Loucy (cell line): Measurements from ENCODE around the gene UBAC2.

ENCODE experiments used
- H2AFZ ChIP-seq: fragments of 200-600 bp; sonication (generic); 2 replicates; pipeline ENCODE4 v1.6.0; 2016; ENCODE audit warnings: antibody characterized with exemption, mild to moderate bottlenecking, low read length, moderate library complexity
- H3F3A ChIP-seq: fragments of 200-600 bp; 2 replicates; pipeline ENCODE4 v1.6.0; 2016; ENCODE audit warnings: antibody characterized with exemption, low read depth, mild to moderate bottlenecking
- H3K27me3 ChIP-seq: fragments of 200-600 bp; sonication (generic); 2 replicates; pipeline ENCODE4 v1.6.1; 2014; ENCODE audit warnings: low read length, mild to moderate bottlenecking; ENCODE audit not compliant: insufficient read depth, poor library complexity, severe bottlenecking
- H3K36me3 ChIP-seq: fragments of 200-600 bp; sonication (generic); 2 replicates; pipeline ENCODE4 v1.6.1; 2016; ENCODE audit warnings: low read length; ENCODE audit not compliant: insufficient read depth
- H3K4me1 ChIP-seq: fragments of 200-600 bp; sonication (generic); 2 replicates; pipeline ENCODE4 v1.5.1; 2014; ENCODE audit warnings: low read length, mild to moderate bottlenecking; ENCODE audit not compliant: insufficient read depth, poor library complexity, severe bottlenecking
- H3K4me2 ChIP-seq: fragments of 200-600 bp; sonication (generic); 2 replicates; pipeline ENCODE4 v1.6.0; 2014; ENCODE audit warnings: antibody characterized with exemption, low read length, low read depth, mild to moderate bottlenecking; ENCODE audit not compliant: poor library complexity, severe bottlenecking
- H3K4me3 ChIP-seq: fragments of 200-600 bp; sonication (generic); 2 replicates; pipeline ENCODE4 v1.5.1; 2014; ENCODE audit warnings: low read length, mild to moderate bottlenecking, mixed read lengths; ENCODE audit not compliant: poor library complexity, severe bottlenecking
- H3K79me2 ChIP-seq: fragments of 200-600 bp; sonication (generic); 2 replicates; pipeline ENCODE4 v1.6.1; 2014; ENCODE audit warnings: low read length; ENCODE audit not compliant: insufficient read depth
- H3K9ac ChIP-seq: fragments of 200-600 bp; sonication (generic); 2 replicates; pipeline ENCODE4 v1.6.0; 2014; ENCODE audit warnings: mild to moderate bottlenecking, low read depth, low read length, moderate library complexity; ENCODE audit not compliant: poor library complexity, severe bottlenecking
- H3K9me2 ChIP-seq: fragments of 200-600 bp; sonication (generic); replicated peaks from 2 replicates; pipeline ENCODE4 v1.6.1; 2016; ENCODE audit warnings: low read depth, low read length, mixed read lengths
- H3K9me3 ChIP-seq: fragments of 200-600 bp; sonication (generic); 2 replicates; pipeline ENCODE4 v1.6.1; 2014; ENCODE audit warnings: mild to moderate bottlenecking, antibody characterized with exemption, low read length, low read depth; ENCODE audit not compliant: insufficient read depth
- H4K20me1 ChIP-seq: fragments of 200-600 bp; sonication (generic); 2 replicates; pipeline ENCODE4 v1.6.0; 2014; ENCODE audit warnings: antibody characterized with exemption, low read length, mild to moderate bottlenecking; ENCODE audit not compliant: insufficient read depth, poor library complexity, severe bottlenecking
- EZH2phosphoT487 ChIP-seq: fragments of 200-600 bp; IDR thresholded peaks from 2 replicates; pipeline ENCODE4 v1.6.1; 2018; ENCODE audit warnings: antibody characterized with exemption, mild to moderate bottlenecking, moderate library complexity, borderline replicate concordance
- TF ChIP-seq, protein P1 (sequence below): fragments of 200-600 bp; sonication (generic); conservative IDR thresholded peaks from 2 replicates; pipeline ENCODE4 v1.5.1; 2014; ENCODE audit warnings: mild to moderate bottlenecking, antibody characterized with exemption, low read length

The UBAC2 gene

GRCh38 chr13:99320693-99321481, 120.2 kb downstream of the UBAC2 start:
- Histone ChIP-seq H3K4me2 (no peak overlapping the region), H3K4me1 (peaks cover 4% of the 10 kb centered on the region), H3K36me3 (peaks cover 64% of the 10 kb centered on the region; the same call in 1 of the 2 replicates), H3K9ac (no peak overlapping the region), H3K9me2 (no peaks in the 10 kb centered on the region), H3F3A (no peaks in the 10 kb centered on the region), H4K20me1 (no peaks in the 10 kb centered on the region), H3K79me2 (no peaks in the 10 kb centered on the region; the same call in 1 of the 2 replicates), H3K27me3 (no peaks in the 10 kb centered on the region), H3K9me3 (no peaks in the 10 kb centered on the region), H2AFZ (no peak overlapping the region), H3K4me3 (no peak overlapping the region)
- TF ChIP-seq, protein P1, sequence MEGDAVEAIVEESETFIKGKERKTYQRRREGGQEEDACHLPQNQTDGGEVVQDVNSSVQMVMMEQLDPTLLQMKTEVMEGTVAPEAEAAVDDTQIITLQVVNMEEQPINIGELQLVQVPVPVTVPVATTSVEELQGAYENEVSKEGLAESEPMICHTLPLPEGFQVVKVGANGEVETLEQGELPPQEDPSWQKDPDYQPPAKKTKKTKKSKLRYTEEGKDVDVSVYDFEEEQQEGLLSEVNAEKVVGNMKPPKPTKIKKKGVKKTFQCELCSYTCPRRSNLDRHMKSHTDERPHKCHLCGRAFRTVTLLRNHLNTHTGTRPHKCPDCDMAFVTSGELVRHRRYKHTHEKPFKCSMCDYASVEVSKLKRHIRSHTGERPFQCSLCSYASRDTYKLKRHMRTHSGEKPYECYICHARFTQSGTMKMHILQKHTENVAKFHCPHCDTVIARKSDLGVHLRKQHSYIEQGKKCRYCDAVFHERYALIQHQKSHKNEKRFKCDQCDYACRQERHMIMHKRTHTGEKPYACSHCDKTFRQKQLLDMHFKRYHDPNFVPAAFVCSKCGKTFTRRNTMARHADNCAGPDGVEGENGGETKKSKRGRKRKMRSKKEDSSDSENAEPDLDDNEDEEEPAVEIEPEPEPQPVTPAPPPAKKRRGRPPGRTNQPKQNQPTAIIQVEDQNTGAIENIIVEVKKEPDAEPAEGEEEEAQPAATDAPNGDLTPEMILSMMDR, result no peak
- TF ChIP-seq EZH2phosphoT487, result no peak

DNA sequence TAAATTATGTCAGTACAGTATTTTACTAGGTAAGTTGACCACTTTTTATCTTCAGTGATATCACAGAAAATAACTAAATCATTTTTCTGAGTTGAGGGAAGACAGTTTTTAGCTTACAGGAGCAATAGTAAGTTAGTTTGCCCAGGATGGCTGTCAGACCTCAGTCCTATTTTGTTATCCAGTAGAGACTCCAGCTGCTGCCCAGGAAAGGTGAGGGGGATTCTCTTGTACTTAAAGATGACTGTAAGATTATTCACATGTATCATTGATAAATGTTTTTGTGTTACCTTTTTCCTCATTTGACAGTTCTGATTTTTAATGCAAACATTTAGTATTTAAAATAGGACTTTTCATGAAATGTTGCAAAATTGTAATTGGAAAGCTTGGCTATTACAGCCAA, 121.1 kb downstream of the UBAC2 start:
- Histone ChIP-seq H3K36me3 (peaks cover 57% of the 10 kb centered on the region; the same call in 1 of the 2 replicates), H3K4me2 (no peak overlapping the region), H4K20me1 (no peaks in the 10 kb centered on the region), H3K4me3 (no peak overlapping the region), H3K9me2 (no peaks in the 10 kb centered on the region), H3F3A (no peaks in the 10 kb centered on the region), H3K79me2 (no peaks in the 10 kb centered on the region; the same call in 1 of the 2 replicates), H3K27me3 (no peaks in the 10 kb centered on the region), H3K9ac (no peak overlapping the region), H3K4me1 (peaks cover 6% of the 10 kb centered on the region), H2AFZ (no peak overlapping the region), H3K9me3 (no peaks in the 10 kb centered on the region)
- TF ChIP-seq, protein P1, result no peak
- TF ChIP-seq EZH2phosphoT487, result no peak

DNA sequence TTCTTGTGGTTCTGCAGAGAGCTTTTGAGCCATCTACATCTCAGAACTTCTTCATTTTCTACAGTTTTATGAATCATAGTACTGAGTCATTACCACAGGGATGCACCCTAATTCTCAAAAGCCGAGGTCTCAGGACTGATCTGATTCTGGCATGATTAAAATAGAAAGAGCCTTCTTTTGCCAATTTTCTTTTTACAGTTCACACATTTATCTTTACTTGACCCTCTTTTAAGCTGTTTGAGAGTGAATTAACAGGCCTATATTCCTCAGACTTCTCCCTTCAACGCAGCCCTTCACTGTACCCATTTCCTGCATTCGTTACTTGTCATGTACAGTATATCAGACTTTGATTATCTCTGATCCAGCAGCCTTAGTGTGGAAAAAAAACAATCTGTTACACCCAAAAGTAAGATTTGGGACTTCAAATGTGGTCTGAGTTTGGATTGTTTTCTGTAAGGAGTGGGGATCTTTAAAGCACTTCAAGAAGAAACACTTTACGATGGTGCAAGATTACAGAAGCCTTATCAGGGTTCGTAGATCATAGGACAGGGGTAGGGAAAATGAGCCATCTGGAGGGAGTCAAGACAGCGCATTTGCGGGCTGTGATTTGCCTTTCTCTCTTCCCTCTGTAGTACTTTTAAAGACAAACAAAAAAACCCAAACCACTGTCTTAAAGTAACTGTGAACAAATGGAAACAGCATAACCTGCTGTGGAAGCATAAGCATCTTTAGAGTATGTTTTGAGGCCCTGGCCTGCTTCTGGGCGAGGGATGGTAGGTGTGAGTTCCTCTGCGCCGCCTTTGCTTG, 121.8 kb downstream of the UBAC2 start:
- no peak overlapping the region for H3K4me3 ChIP-seq
- no peaks in the 10 kb centered on the region for H3K9me3 ChIP-seq
- H4K20me1 ChIP-seq, result no peaks in the 10 kb centered on the region
- peaks cover 51% of the 10 kb centered on the region; the same call in 1 of the 2 replicates for H3K36me3 ChIP-seq
- H3K9me2 ChIP-seq, result no peaks in the 10 kb centered on the region
- no peaks in the 10 kb centered on the region; the same call in 1 of the 2 replicates for H3K79me2 ChIP-seq
- no peaks in the 10 kb centered on the region for H3K27me3 ChIP-seq
- H3K4me2 ChIP-seq, result no peak overlapping the region
- H3K9ac ChIP-seq, result no peak overlapping the region
- H3K4me1 ChIP-seq, result peaks cover 6% of the 10 kb centered on the region
- H2AFZ ChIP-seq, result no peak overlapping the region
- H3F3A ChIP-seq, result no peaks in the 10 kb centered on the region
- no peak for TF ChIP-seq EZH2phosphoT487
- TF ChIP-seq, protein P1, result no peak
